SW 1271 (cell line): ENCODE data around the gene CDH1.
"Not testable (repeated sequence)": the region's sequence is repeated elsewhere in the genome, so short reads cannot be mapped to it uniquely, and the experiment has no call there.

Source experiments
- DNase-seq, 2 experiments: peaks; one replicate each; lab custom pipeline; 2025; lab: John Stamatoyannopoulos, UW

CDH1 gene

GRCh38 chr16:68790944-68791343 lies 53.9 kb downstream of the CDH1 start:
- DNase-seq, result no peak

GRCh38 chr16:68792465-68793324 lies 55.6 kb downstream of the CDH1 start:
- no peak for DNase-seq

DNA sequence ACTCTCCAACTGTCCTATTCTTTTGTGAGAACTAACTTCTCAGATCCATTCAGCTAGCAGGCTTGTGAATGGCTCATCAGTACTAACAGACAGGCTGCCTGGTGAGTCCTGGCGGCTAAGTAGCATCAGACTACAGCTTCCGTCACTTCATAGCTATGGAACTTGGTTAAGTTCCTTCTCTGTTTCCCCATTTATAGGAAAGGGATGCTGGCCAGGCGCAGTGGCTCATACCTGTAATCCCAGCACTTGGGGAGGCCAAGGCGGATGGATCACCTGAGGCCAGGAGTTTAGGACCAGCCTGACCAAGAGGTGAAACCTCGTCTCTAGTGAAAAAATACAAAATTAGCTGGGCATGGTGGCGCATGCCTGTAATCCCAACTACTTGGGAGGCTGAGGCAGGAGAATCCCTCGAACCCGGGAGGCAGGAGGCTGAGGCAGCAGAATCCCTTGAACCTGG lies 56.3 kb downstream of the CDH1 start:
- no peak for DNase-seq

GRCh38 chr16:68798398-68798797 lies 61.3 kb downstream of the CDH1 start:
- DNase-seq, result no peak

GRCh38 chr16:68800257-68800875 lies 63.3 kb downstream of the CDH1 start:
- DNase-seq, result peak; percentile 18 to 51

GRCh38 chr16:68802190-68802589 lies 65.1 kb downstream of the CDH1 start:
- DNase-seq, result no peak

- DNase-seq, result no peak
Measured at GRCh38 chr16:68806422-68806821, 69.3 kb downstream of the CDH1 start.

- no peak for DNase-seq
Measured at GRCh38 chr16:68806981-68807380, 69.9 kb downstream of the CDH1 start.

DNA sequence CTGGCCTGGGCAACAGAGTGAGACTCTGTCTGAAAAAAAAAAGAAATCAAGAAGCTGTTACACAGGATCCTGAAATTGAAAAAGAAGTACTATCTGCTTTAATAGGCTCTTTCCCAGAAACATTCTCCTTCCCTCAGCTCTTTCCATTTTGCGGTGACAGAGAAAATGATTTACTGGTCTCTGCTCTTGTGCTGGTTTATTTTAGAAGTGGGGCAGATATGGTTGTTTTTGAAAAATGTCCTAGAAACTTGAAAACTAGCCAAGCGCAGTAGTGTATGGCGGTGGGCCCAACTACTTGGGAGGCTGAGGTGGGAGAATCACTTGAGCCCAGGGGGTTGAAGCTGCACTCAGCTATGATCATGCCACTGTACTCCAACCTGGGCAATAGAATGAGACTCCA lies 77.4 kb downstream of the CDH1 start:
- DNase-seq, result no peak

- peak; percentile 20 to 27 for DNase-seq
Measured at GRCh38 chr16:68823401-68824135, 86.5 kb downstream of the CDH1 start.

DNA sequence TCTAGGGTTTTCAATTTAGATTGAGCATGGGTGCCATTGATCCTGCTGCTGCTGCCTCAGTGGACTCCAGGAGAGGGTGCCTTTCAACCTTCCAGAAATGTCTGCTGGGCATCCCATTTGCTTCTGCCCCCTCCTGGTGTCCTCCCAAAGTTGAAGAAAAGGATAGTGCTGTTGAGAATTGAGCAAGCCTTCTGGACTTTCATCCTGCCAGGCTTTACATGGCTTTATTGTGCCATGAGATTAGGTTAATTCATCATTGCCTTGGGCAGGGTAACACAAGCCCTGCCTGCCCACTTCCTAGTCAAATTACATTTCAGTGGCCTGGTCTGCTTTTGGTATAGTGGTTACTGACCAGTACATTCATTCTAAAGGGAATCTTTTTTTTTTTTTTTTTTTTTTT lies 88.3 kb downstream of the CDH1 start:
- no peak for DNase-seq

DNA sequence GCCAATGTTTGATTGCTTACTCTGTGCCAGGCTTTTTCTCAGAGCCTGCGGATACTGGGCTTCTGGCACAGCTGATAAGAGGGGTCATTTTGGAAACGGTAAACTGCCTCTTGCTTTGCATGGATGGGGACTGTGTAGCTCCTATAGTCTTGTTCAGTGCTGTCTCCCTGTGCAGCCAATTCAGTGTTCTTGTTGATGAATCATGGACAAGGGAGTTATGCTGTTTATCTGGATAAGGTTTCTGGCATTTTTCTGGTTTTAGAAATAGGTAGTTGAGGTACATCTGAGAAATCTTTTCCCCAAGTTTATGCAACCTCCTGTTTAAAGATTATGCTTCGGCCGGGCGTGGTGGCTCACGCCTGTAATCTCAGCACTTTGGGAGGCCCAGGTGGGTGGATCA lies 89.6 kb downstream of the CDH1 start:
- no peak for DNase-seq

- no peak for DNase-seq
Measured at GRCh38 chr16:68833251-68833650, 96.2 kb downstream of the CDH1 start.

DNA sequence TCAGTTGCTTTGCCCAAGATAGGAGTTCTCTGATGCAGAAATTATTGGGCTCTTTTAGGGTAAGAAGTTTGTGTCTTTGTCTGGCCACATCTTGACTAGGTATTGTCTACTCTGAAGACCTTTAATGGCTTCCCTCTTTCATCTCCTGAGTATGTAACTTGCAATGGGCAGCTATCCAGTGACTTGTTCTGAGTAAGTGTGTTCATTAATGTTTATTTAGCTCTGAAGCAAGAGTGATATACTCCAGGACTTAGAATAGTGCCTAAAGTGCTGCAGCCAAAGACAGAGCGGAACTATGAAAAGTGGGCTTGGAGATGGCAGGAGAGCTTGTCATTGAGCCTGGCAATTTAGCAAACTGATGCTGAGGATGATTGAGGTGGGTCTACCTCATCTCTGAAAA lies 97.5 kb downstream of the CDH1 start:
- no peak for DNase-seq

DNA sequence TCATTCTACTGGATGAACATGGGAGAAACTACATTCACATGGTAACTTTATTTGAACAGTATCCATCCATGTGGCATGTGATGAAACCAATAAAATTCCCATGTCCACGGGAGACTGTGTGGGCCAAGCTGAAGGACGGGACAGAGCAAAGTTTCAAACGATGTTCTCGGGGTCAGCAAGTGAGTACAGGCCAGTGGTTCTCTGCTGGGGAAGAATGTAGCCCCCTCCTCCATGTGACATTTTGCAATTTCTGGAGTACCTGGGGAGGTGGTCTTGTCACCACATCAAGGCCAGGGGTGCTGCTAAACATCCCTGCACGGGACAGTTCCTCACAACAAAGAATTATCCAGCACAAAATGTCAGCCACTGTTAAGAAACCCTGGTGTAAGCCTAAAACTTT lies 98.9 kb downstream of the CDH1 start:
- no peak for DNase-seq

GRCh38 chr16:68839831-68840230 lies 102.7 kb downstream of the CDH1 start:
- DNase-seq, result no peak

- not testable (repeated sequence) for DNase-seq
Measured at GRCh38 chr16:68842964-68843481, 105.9 kb downstream of the CDH1 start.

GRCh38 chr16:68843482-68844210 lies 106.6 kb downstream of the CDH1 start, which contains the start of gene TANGO6:
TSS of gene TANGO6 (plus strand) at chr16:68843531. CDS start at chr16:68843618, 87 bp downstream.
- DNase-seq, result peak; percentile 57 to 80

DNA sequence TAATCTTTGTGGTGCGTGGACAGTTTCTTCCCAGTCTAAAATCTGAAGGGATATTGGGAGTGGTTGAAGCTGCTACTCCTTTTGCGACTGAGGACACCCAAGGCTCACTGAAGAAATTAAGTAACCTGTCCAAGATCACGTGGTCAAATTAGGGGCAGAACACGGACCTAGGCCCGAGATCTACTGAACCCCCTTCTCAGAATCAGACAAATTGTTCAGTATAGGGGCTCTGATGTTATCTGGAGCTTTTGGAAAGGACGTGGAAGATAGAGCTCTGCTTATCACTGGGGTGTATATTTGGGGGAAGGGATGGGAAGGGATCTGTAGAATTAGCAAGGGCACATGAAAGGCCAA lies 107.1 kb downstream of the CDH1 start:
- DNase-seq, result no peak

DNA sequence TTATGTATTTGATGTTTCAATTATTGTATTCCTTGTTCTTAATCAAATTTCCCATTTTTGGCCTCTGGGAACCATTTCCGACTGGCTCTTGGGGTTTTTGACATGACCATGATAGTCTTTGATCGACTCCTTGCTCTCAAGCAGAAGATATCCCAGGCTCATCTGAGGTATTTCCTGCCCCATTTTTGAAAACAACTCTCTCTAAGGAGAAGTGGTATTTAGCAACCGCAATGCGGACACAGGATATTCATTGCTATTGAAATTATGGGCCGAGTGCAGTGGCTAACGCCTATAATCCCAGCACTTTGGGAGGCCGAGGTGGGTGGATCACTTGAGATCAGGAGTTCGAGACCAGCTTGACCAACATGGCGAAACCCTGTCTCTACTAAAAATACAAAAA lies 111.7 kb downstream of the CDH1 start:
- no peak for DNase-seq

- no peak for DNase-seq
Measured at GRCh38 chr16:68850481-68850880, 113.4 kb downstream of the CDH1 start.

DNA sequence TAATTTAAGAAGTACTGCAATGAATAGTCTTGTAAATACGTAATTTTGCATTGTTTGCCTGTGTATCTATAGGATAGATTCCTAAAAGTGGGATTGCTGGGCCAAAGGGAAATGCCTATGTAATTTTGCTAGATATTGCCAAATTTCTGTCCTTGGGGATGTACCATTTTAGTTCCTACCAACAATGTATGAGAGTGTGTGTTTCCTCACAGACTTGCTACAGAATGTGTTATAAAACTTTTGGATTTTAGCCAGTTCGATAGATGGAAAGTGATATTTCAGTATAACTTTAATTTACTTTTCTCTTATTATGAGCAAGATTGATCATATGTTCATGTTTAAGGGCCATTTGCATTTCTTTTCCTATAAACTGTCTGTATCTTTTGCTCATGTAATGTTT lies 114.5 kb downstream of the CDH1 start:
- DNase-seq, result no peak
